A673 (cell line): ENCODE results near the gene DUOXA1. TPM values are rescaled to one million over a fixed set of nuclear protein-coding genes. Genes with fewer than 3 reads are reported as not detected.

Source experiments
- BruUV-seq: library from RNA; stranded (reverse); fragments of 400-500 nt; replicated peaks from 2 replicates; lab custom pipeline; 2021; lab: Mats Ljungman, UMichigan
- CTCF ChIA-PET: fragments of 300-600 bp; sonication (Branson Sonifier 250); formaldehyde crosslinking; loops from one replicate; lab custom pipeline; 2022; ENCODE audit warnings: antibody characterized with exemption; lab: Charles Lee
- POLR2A ChIA-PET: fragments of 300-600 bp; sonication (Branson Sonifier 250); formaldehyde crosslinking; loops from one replicate; lab custom pipeline; 2022; ENCODE audit warnings: antibody characterized with exemption; ENCODE audit not compliant: low non-redundant PET; lab: Charles Lee
- DNase-seq: peaks from one replicate; pipeline ENCODE4 v3.0.0-alpha.2; 2015; ENCODE audit warnings: low spot score
- H3K27ac ChIP-seq: fragments of 200-600 bp; sonication (generic); 2 replicates; pipeline ENCODE4 v1.5.1; 2016; ENCODE audit warnings: mixed run types, low read depth, mild to moderate bottlenecking, mixed read lengths, antibody characterized with exemption, low read length; ENCODE audit not compliant: poor library complexity, severe bottlenecking
- H3K27me3 ChIP-seq: fragments of 200-600 bp; sonication (generic); replicated peaks from 2 replicates; pipeline ENCODE4 v1.6.1; 2017; ENCODE audit warnings: mixed run types, low read depth, mild to moderate bottlenecking, mixed read lengths, antibody characterized with exemption, low read length; ENCODE audit not compliant: insufficient read depth, poor library complexity
- H3K36me3 ChIP-seq: fragments of 200-600 bp; sonication (generic); 2 replicates; pipeline ENCODE4 v1.6.1; 2016; ENCODE audit warnings: mixed run types, mild to moderate bottlenecking, mixed read lengths, antibody characterized with exemption, low read length; ENCODE audit not compliant: insufficient read depth, poor library complexity, severe bottlenecking
- H3K4me1 ChIP-seq: fragments of 200-600 bp; sonication (generic); 2 replicates; pipeline ENCODE4 v1.6.1; 2017; ENCODE audit warnings: mixed run types, mild to moderate bottlenecking, mixed read lengths, antibody characterized with exemption, low read length; ENCODE audit not compliant: insufficient read depth, poor library complexity, severe bottlenecking
- H3K4me3 ChIP-seq: fragments of 200-600 bp; sonication (generic); 2 replicates; pipeline ENCODE4 v1.5.1; 2016; ENCODE audit warnings: low read depth, mixed run types, mild to moderate bottlenecking, mixed read lengths, low read length; ENCODE audit not compliant: poor library complexity, severe bottlenecking
- H3K9me3 ChIP-seq: fragments of 200-600 bp; sonication (generic); 2 replicates; pipeline ENCODE4 v1.6.1; 2016; ENCODE audit warnings: mixed run types, low read depth, mild to moderate bottlenecking, mixed read lengths, antibody characterized with exemption, low read length; ENCODE audit not compliant: poor library complexity, severe bottlenecking
- CTCF ChIP-seq: fragments of 300-800, 200-600 bp; sonication (generic); conservative IDR thresholded peaks from 2 replicates; pipeline ENCODE4 v1.5.1; 2017; ENCODE audit warnings: low read depth, mild to moderate bottlenecking, antibody characterized with exemption, low read length, moderate library complexity, mixed read lengths
- EZH2 ChIP-seq: fragments of 200-600 bp; sonication (generic); IDR thresholded peaks from 2 replicates; pipeline ENCODE4 v1.6.1; 2017; ENCODE audit warnings: borderline replicate concordance, low read depth, mild to moderate bottlenecking, mixed read lengths, antibody characterized with exemption, low read length; ENCODE audit not compliant: poor library complexity, severe bottlenecking
- intact Hi-C: fragments of 100-400 bp; cut with micrococcal nuclease; formaldehyde crosslinking; loops from one replicate; pipeline ENCODE4 v1.10.0; 2022; ENCODE audit not compliant: unreplicated experiment
- total RNA-seq: library from RNA; stranded (reverse); gene quantifications from 2 replicates; pipeline ENCODE4 v1.2.3, GENCODE V29; 2021

The DUOXA1 gene
- total RNA-seq, 1 experiment from 2014 or later, result 0.95 TPM

GRCh38 chr15:45126535-45127158 lies 3.0 kb downstream of the DUOXA1 start:
- no peak overlapping the region for H3K27ac ChIP-seq
- BruUV-seq, result no TSS peak
- ChIA-PET CTCF (interaction anchor here (0.5 to 1.1 kb wide), 4 partner anchors 8 to 158 kb away, joined by 3 to 10 read pairs (median 4); no protein-coding TSS in a partner anchor), POLR2A (no interaction called here)
- no peaks in the 10 kb centered on the region for H3K36me3 ChIP-seq
- H3K27me3 ChIP-seq, result no peaks in the 10 kb centered on the region
- DNase-seq, result peak; percentile 56
- H3K9me3 ChIP-seq, result no peaks in the 10 kb centered on the region
- no peak overlapping the region for H3K4me3 ChIP-seq
- intact Hi-C loops, result no loop called here
- H3K4me1 ChIP-seq, result no peaks in the 10 kb centered on the region
- no peak for TF ChIP-seq EZH2
- peak; percentile 79 for TF ChIP-seq CTCF

GRCh38 chr15:45123397-45123796 lies 6.3 kb downstream of the DUOXA1 start:
- ChIA-PET POLR2A (no interaction called here), CTCF (no interaction called here)
- Histone ChIP-seq H3K4me1 (no peaks in the 10 kb centered on the region), H3K27me3 (no peaks in the 10 kb centered on the region), H3K36me3 (no peaks in the 10 kb centered on the region), H3K4me3 (no peak overlapping the region), H3K27ac (no peak overlapping the region), H3K9me3 (no peaks in the 10 kb centered on the region)
- no TSS peak for BruUV-seq
- TF ChIP-seq EZH2, result no peak
- TF ChIP-seq CTCF, result no peak
- intact Hi-C loops, result no loop called here
- no peak for DNase-seq

- Histone ChIP-seq H3K4me3 (no peak overlapping the region), H3K27ac (no peak overlapping the region), H3K9me3 (no peaks in the 10 kb centered on the region), H3K4me1 (peaks cover 3% of the 10 kb centered on the region), H3K36me3 (no peaks in the 10 kb centered on the region), H3K27me3 (no peaks in the 10 kb centered on the region)
- POLR2A ChIA-PET, result no interaction called here
- CTCF ChIA-PET, result no interaction called here
- intact Hi-C loops, result no loop called here
- BruUV-seq, result no TSS peak
- DNase-seq, result no peak
- TF ChIP-seq EZH2, result no peak
Measured at GRCh38 chr15:45122719-45123118, 7.0 kb downstream of the DUOXA1 start.

- CTCF ChIA-PET, result no interaction called here
- Histone ChIP-seq H3K36me3 (no peaks in the 10 kb centered on the region), H3K27ac (no peak overlapping the region), H3K4me1 (peaks cover 4% of the 10 kb centered on the region), H3K4me3 (no peak overlapping the region), H3K9me3 (no peaks in the 10 kb centered on the region), H3K27me3 (no peaks in the 10 kb centered on the region)
- intact Hi-C loops, result no loop called here
- no TSS peak for BruUV-seq
- no peak for TF ChIP-seq EZH2
- no peak for TF ChIP-seq CTCF
- POLR2A ChIA-PET, result no interaction called here
- DNase-seq, result no peak
Measured at GRCh38 chr15:45121706-45122417, 7.8 kb downstream of the DUOXA1 start.
